Renal pelvis (tissue), 4 donors: ENCODE measurements around the gene RPS25. TPM values are rescaled to one million over a fixed set of nuclear protein-coding genes. Genes with fewer than 3 reads are reported as not detected.
A peak's percentile ranks its signal among the peaks of the same experiment; 100 is the strongest.
"Not testable (repeated sequence)": the region's sequence is repeated elsewhere in the genome, so short reads cannot be mapped to it uniquely, and the experiment has no call there.

Source experiments
- DNase-seq: peaks from one replicate; pipeline ENCODE4 v3.0.0-alpha.2; 2013
- polyA plus RNA-seq, 3 donors: library from polyadenylated mRNA; unstranded; fragments of 120-200 nt; gene quantifications; one replicate each; pipeline ENCODE4 v1.2.1, GENCODE V29; 2013; ENCODE audit not compliant: insufficient read length in 3 of 3

The RPS25 gene
- polyA plus RNA-seq, 3 donors = 1,004 to 1,217 (median 1,026) TPM

- DNase-seq = no peak
Measured at GRCh38 chr11:119025541-119025940, 7.4 kb upstream of the RPS25 start.

GRCh38 chr11:119025099-119025473, 6.9 kb upstream of the RPS25 start:
- no peak for DNase-seq

- no peak for DNase-seq
Measured at GRCh38 chr11:119024430-119025098, 6.4 kb upstream of the RPS25 start.

- no peak for DNase-seq
Measured at GRCh38 chr11:119023741-119024140, 5.6 kb upstream of the RPS25 start.

GRCh38 chr11:119021631-119022030, 3.5 kb upstream of the RPS25 start:
- no peak for DNase-seq

- DNase-seq = no peak
Measured at GRCh38 chr11:119019996-119020395, 1.9 kb upstream of the RPS25 start.

GRCh38 chr11:119017377-119017776, 766 bp downstream of the RPS25 start:
- not testable (repeated sequence) for DNase-seq

- DNase-seq = no peak
Measured at GRCh38 chr11:119016216-119017009, 1.7 kb downstream of the RPS25 start.

GRCh38 chr11:119015054-119015611, 3.0 kb downstream of the RPS25 start:
- DNase-seq = no peak

GRCh38 chr11:119014209-119014924, 3.8 kb downstream of the RPS25 start:
- no peak for DNase-seq

GRCh38 chr11:119012629-119013170, 5.4 kb downstream of the RPS25 start:
- no peak for DNase-seq

GRCh38 chr11:119011476-119012053, 6.6 kb downstream of the RPS25 start:
- no peak for DNase-seq

- no peak for DNase-seq
Measured at GRCh38 chr11:119006656-119007055, 11.5 kb downstream of the RPS25 start.

GRCh38 chr11:119000906-119001305, 17.2 kb downstream of the RPS25 start:
- DNase-seq = no peak

- DNase-seq = no peak
Measured at GRCh38 chr11:118998822-118999221, 19.3 kb downstream of the RPS25 start.

GRCh38 chr11:118998388-118998717, 19.8 kb downstream of the RPS25 start:
- DNase-seq = no peak

- peak; percentile 93 for DNase-seq
Measured at GRCh38 chr11:118997627-118998387, 20.3 kb downstream of the RPS25 start, which contains the start of gene CENATAC. Gene CENATAC, plus strand, starts transcription at chr11:118998138. Its CDS starts 60 bp downstream, at chr11:118998198.

GRCh38 chr11:118996926-118997626, 21.1 kb downstream of the RPS25 start:
- no peak for DNase-seq

GRCh38 chr11:118991486-118992038, 26.6 kb downstream of the RPS25 start:
- DNase-seq = not testable (repeated sequence)

GRCh38 chr11:118988280-118988679, 29.9 kb downstream of the RPS25 start:
- no peak for DNase-seq
